HAP-1 (cell line): Measurements from ENCODE around the gene CFAP141.
"Not testable (repeated sequence)": the region's sequence is repeated elsewhere in the genome, so short reads cannot be mapped to it uniquely, and the experiment has no call there.

ENCODE experiments used
- DNase-seq, 2 experiments: peaks; one replicate each; pipeline ENCODE4 v3.0.0-alpha.2; 2016 to 2020; ENCODE audit warnings: low spot score in 2 of 2
- H3K27me3 ChIP-seq: fragments of 250-450 bp; sonication (Bioruptor Pico); 2 replicates; pipeline ENCODE4 v1.5.1; 2020; ENCODE audit warnings: low read depth, mild to moderate bottlenecking, moderate library complexity
- H3K36me3 ChIP-seq: fragments of 250-450 bp; sonication (Bioruptor Pico); replicated peaks from 2 replicates; pipeline ENCODE4 v1.5.1; 2020; ENCODE audit warnings: mild to moderate bottlenecking
- H3K4me1 ChIP-seq: fragments of 250-450 bp; sonication (Bioruptor Pico); 2 replicates; pipeline ENCODE4 v1.5.1; 2020; ENCODE audit warnings: mild to moderate bottlenecking
- H3K4me3 ChIP-seq: fragments of 250-450 bp; sonication (Bioruptor Pico); 2 replicates; pipeline ENCODE4 v1.5.1; 2020; ENCODE audit warnings: mild to moderate bottlenecking, moderate library complexity
- H3K9me3 ChIP-seq: fragments of 250-450 bp; sonication (Bioruptor Pico); 2 replicates; pipeline ENCODE4 v1.5.1; 2020; ENCODE audit warnings: mild to moderate bottlenecking, moderate library complexity
- in situ Hi-C: fragments of 300-500 bp; cut with MboI; formaldehyde crosslinking; loops from 3 replicates; pipeline ENCODE4 v1.14.3; 2020; ENCODE audit warnings: low sequenced_read_pairs, inconsistent platforms, mixed read lengths

The CFAP141 gene

GRCh38 chr1:154206196-154206595, at the start of gene CFAP141:
CFAP141 (minus strand) TSS chr1:154206333; CDS start chr1:154206307, 26 bp downstream.
- H3K4me3 ChIP-seq, result no peak within 1 kb of the TSS
- DNase-seq, result no peak

GRCh38 chr1:154253671-154254070, 47.5 kb upstream of the CFAP141 start:
- Histone ChIP-seq H3K27me3 (no peaks in the 10 kb centered on the region), H3K36me3 (peaks cover 99% of the 10 kb centered on the region), H3K4me3 (no peak overlapping the region), H3K4me1 (no peaks in the 10 kb centered on the region), H3K9me3 (no peaks in the 10 kb centered on the region)
- no peak for DNase-seq
- in situ Hi-C loops, result loop anchor here (25.0 kb wide), 1 partner anchor 591 kb away; the partner anchor contains the start of genes ILF2 and SNAPIN

More at GRCh38 chr1:154206196-154206595, at the start of gene CFAP141:
- no peaks in the 10 kb centered on the region for H3K9me3 ChIP-seq
- no peaks in the 10 kb centered on the region for H3K27me3 ChIP-seq
- no peaks in the 10 kb centered on the region for H3K4me1 ChIP-seq
- in situ Hi-C loops, result no loop called here
- peaks cover 45% of the 10 kb centered on the region for H3K36me3 ChIP-seq

- in situ Hi-C loops, result loop anchor here (25.0 kb wide), 1 partner anchor 1670 kb away; the partner anchor contains the start of gene RIT1
- H3K27me3 ChIP-seq, result no peaks in the 10 kb centered on the region
- H3K4me1 ChIP-seq, result no peaks in the 10 kb centered on the region
- no peaks in the 10 kb centered on the region for H3K9me3 ChIP-seq
- no peak overlapping the region for H3K4me3 ChIP-seq
- no peak for DNase-seq
- peaks cover 96% of the 10 kb centered on the region for H3K36me3 ChIP-seq
Observed at GRCh38 chr1:154241703-154242351, 35.7 kb upstream of the CFAP141 start.

GRCh38 chr1:154240294-154240833, 34.2 kb upstream of the CFAP141 start:
- Histone ChIP-seq H3K4me3 (no peak overlapping the region), H3K27me3 (no peaks in the 10 kb centered on the region), H3K9me3 (no peaks in the 10 kb centered on the region), H3K4me1 (no peaks in the 10 kb centered on the region), H3K36me3 (peaks cover 96% of the 10 kb centered on the region)
- DNase-seq, result no peak
- in situ Hi-C loops, result loop anchor here (25.0 kb wide), 1 partner anchor 1672 kb away; the partner anchor contains the start of gene RIT1

GRCh38 chr1:154239491-154239890, 33.4 kb upstream of the CFAP141 start:
- Histone ChIP-seq H3K27me3 (no peaks in the 10 kb centered on the region), H3K4me3 (no peak overlapping the region), H3K9me3 (no peaks in the 10 kb centered on the region), H3K36me3 (peaks cover 96% of the 10 kb centered on the region), H3K4me1 (no peaks in the 10 kb centered on the region)
- no peak for DNase-seq
- in situ Hi-C loops, result loop anchor here (25.0 kb wide), 1 partner anchor 1673 kb away; the partner anchor contains the start of gene RIT1

- H3K36me3 ChIP-seq, result peaks cover 96% of the 10 kb centered on the region
- in situ Hi-C loops, result loop anchor here (25.0 kb wide), 1 partner anchor 1674 kb away; the partner anchor contains the start of gene RIT1
- no peaks in the 10 kb centered on the region for H3K4me1 ChIP-seq
- no peak for DNase-seq
- H3K27me3 ChIP-seq, result no peaks in the 10 kb centered on the region
- no peaks in the 10 kb centered on the region for H3K9me3 ChIP-seq
- H3K4me3 ChIP-seq, result no peak overlapping the region
Observed at GRCh38 chr1:154237880-154238506, 31.9 kb upstream of the CFAP141 start.

GRCh38 chr1:154237435-154237834, 31.3 kb upstream of the CFAP141 start:
- Histone ChIP-seq H3K4me3 (no peak overlapping the region), H3K9me3 (no peaks in the 10 kb centered on the region), H3K4me1 (no peaks in the 10 kb centered on the region), H3K27me3 (no peaks in the 10 kb centered on the region), H3K36me3 (peaks cover 98% of the 10 kb centered on the region)
- DNase-seq, result no peak
- in situ Hi-C loops, result loop anchor here (25.0 kb wide), 1 partner anchor 1675 kb away; the partner anchor contains the start of gene RIT1

GRCh38 chr1:154236855-154237254, 30.7 kb upstream of the CFAP141 start:
- Histone ChIP-seq H3K4me1 (no peaks in the 10 kb centered on the region), H3K27me3 (no peaks in the 10 kb centered on the region), H3K36me3 (peaks cover 98% of the 10 kb centered on the region), H3K4me3 (no peak overlapping the region), H3K9me3 (no peaks in the 10 kb centered on the region)
- in situ Hi-C loops, result loop anchor here (25.0 kb wide), 1 partner anchor 1675 kb away; the partner anchor contains the start of gene RIT1
- no peak for DNase-seq

GRCh38 chr1:154233127-154233526, 27.0 kb upstream of the CFAP141 start:
- not testable (repeated sequence) for H3K4me1 ChIP-seq, H3K27me3 ChIP-seq, H3K4me3 ChIP-seq, DNase-seq, H3K9me3 ChIP-seq
- in situ Hi-C loops, result loop anchor here (25.0 kb wide), 1 partner anchor 1679 kb away; the partner anchor contains the start of gene RIT1
- H3K36me3 ChIP-seq, result peaks cover 99% of the 10 kb centered on the region

- H3K9me3 ChIP-seq, DNase-seq, H3K4me1 ChIP-seq, H3K4me3 ChIP-seq, H3K27me3 ChIP-seq: not testable (repeated sequence)
- H3K36me3 ChIP-seq, result peaks cover 97% of the 10 kb centered on the region
- in situ Hi-C loops, result loop anchor here (25.0 kb wide), 1 partner anchor 1681 kb away; the partner anchor contains the start of gene RIT1
Observed at GRCh38 chr1:154231112-154231511, 25.0 kb upstream of the CFAP141 start.

- no peaks in the 10 kb centered on the region for H3K27me3 ChIP-seq
- peaks cover 53% of the 10 kb centered on the region for H3K36me3 ChIP-seq
- no peak overlapping the region for H3K4me3 ChIP-seq
- H3K4me1 ChIP-seq, result peaks cover 5% of the 10 kb centered on the region
- DNase-seq, result no peak
- H3K9me3 ChIP-seq, result no peaks in the 10 kb centered on the region
- in situ Hi-C loops, result loop anchor here (25.0 kb wide), 1 partner anchor 1687 kb away; the partner anchor contains the start of gene RIT1
Observed at GRCh38 chr1:154225370-154225769, 19.2 kb upstream of the CFAP141 start.

GRCh38 chr1:154223621-154224020, 17.5 kb upstream of the CFAP141 start:
- in situ Hi-C loops, result no loop called here
- H3K27me3 ChIP-seq, result no peaks in the 10 kb centered on the region
- H3K4me3 ChIP-seq, result no peak overlapping the region
- peaks cover 12% of the 10 kb centered on the region for H3K4me1 ChIP-seq
- no peaks in the 10 kb centered on the region for H3K9me3 ChIP-seq
- DNase-seq, result no peak
- peaks cover 46% of the 10 kb centered on the region for H3K36me3 ChIP-seq

- Histone ChIP-seq H3K4me3 (no peak overlapping the region), H3K9me3 (no peaks in the 10 kb centered on the region), H3K36me3 (peaks cover 47% of the 10 kb centered on the region), H3K27me3 (no peaks in the 10 kb centered on the region), H3K4me1 (peaks cover 15% of the 10 kb centered on the region)
- DNase-seq, result no peak
- in situ Hi-C loops, result no loop called here
Observed at GRCh38 chr1:154222918-154223317, 16.8 kb upstream of the CFAP141 start.

- no peak for DNase-seq
- Histone ChIP-seq H3K4me1 (peaks cover 15% of the 10 kb centered on the region), H3K4me3 (peak overlapping the region; percentile 85), H3K9me3 (no peaks in the 10 kb centered on the region), H3K27me3 (no peaks in the 10 kb centered on the region), H3K36me3 (peaks cover 47% of the 10 kb centered on the region)
- in situ Hi-C loops, result no loop called here
Observed at GRCh38 chr1:154222518-154222917, 16.4 kb upstream of the CFAP141 start.
